H1 (cell line): Measurements from ENCODE around the gene HPX. TPM values are rescaled to one million over a fixed set of nuclear protein-coding genes. Genes with fewer than 3 reads are reported as not detected.

Source experiments
- RNF2 ChIP-seq: fragments of 200-900, 300-1000 bp; sonication (generic); IDR thresholded peaks from 2 replicates; pipeline ENCODE4 v1.7.1; 2016; ENCODE audit warnings: borderline replicate concordance, low read depth, mild to moderate bottlenecking, antibody characterized with exemption, low read length; ENCODE audit not compliant: poor library complexity, severe bottlenecking; ENCODE audit errors: missing control alignments
- polyA plus RNA-seq, 7 experiments: library from polyadenylated mRNA; depleted of rRNA in 3 of 7; stranded (reverse) in 5 of 7; unstranded in 2 of 7; fragments of >200 nt in 5 of 7; fragments of 200-250 nt in 2 of 7; gene quantifications; 1 replicate in 5 of 7; 2 replicates in 1 of 7; 4 replicates in 1 of 7; pipeline versions ENCODE4 v1.2.1 to v1.2.3, GENCODE V29; 2011 to 2013; ENCODE audit warnings: missing spikeins in 2 of 7, mixed read lengths in 2 of 7
- total RNA-seq: library from RNA; stranded (reverse); fragmentation: NEBNext Ultra II Directional; extraction: Animal tissue kit (Norgen Biotek cat#: 25700); gene quantifications from 2 replicates; pipeline ENCODE4 v1.2.1, GENCODE V29; 2021

The HPX gene
- total and polyA plus RNA-seq, 2 of the 8 experiments (the other 6 are each of a cell fraction or from before 2014, with no cell fraction given): 0.80 to 0.97 TPM

GRCh38 chr11:6405052-6405667 lies 35.6 kb downstream of the HPX start (continued):
- TF ChIP-seq RNF2: no peak
